Measurements from ENCODE around the gene EXO5. TPM values are rescaled to one million over a fixed set of nuclear protein-coding genes. Genes with fewer than 3 reads are reported as not detected.
"Not testable (repeated sequence)": the region's sequence is repeated elsewhere in the genome, so short reads cannot be mapped to it uniquely, and the experiment has no call there.

The EXO5 gene
- total RNA-seq, 1 donor from 2014 or later: 16.4 TPM

DNA sequence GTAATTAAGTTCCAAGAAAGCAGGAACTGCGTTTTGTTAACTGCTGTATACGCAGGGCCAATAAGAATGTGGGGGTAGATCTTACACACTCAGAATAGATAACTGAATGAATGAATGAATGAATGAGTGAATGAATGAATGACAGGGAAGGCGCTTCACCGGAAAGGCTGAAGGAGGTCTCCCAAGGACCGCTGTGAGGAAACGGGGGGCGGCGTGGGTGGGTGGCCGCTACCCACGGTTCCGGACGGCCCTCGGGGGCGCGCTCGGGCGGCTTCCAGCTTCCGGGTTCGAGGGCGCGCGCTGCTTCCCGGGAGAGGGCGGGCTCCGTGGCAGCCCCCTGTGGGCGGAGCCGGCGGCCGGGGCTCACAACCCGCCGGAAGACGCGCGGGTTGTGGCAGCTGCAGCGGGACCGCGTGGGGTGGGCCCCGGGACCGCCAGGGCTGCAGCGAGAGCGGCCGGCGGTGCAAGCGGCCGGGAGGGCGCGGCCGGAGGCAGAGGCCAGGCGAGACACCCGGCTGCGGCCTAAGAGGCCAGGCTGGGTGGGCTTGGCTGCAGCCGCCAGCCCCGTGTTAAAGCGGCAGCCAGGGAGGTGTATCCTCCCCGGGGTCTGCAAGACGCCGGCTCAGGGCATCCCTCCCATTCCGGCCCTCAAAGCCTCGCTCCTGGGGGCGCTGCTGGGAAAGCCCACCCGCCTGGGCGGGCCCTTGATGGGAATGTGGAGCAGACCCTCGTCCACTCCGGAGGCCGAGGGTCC, 31.5 kb upstream of the EXO5 start, which contains the start of gene ZFP69:
ZFP69 (plus strand) TSS at position 367 of the 754 bp plus-strand sequence. CDS start 2,072 bp downstream, outside the sequence.
- H3K27me3 Mint-ChIP-seq: no peaks in the 10 kb centered on the region
- peaks cover 6% of the 10 kb centered on the region for H3K4me1 Mint-ChIP-seq (ENCODE audit: low read depth)
- peak within 1 kb of the TSS; percentile 84 for H3K4me3 Mint-ChIP-seq (ENCODE audit: low read depth)
- TF ChIP-seq CTCF (IDR thresholded peaks at IDR 0.05; ENCODE audit: unreplicated experiment): no peak
- H3K36me3 Mint-ChIP-seq (ENCODE audit: insufficient read depth): peaks cover 11% of the 10 kb centered on the region
- H3K27ac Mint-ChIP-seq: peak within 1 kb of the TSS; percentile 10
- peak; percentile 60 for DNase-seq (ENCODE audit: low spot score, unreplicated experiment)
- peaks cover 20% of the 10 kb centered on the region for H3K9me3 Mint-ChIP-seq (ENCODE audit: low read depth)

- Mint-ChIP-seq H3K9me3 (ENCODE audit: low read depth) (peaks cover 17% of the 10 kb centered on the region), H3K36me3 (ENCODE audit: insufficient read depth) (peaks cover 17% of the 10 kb centered on the region), H3K27me3 (no peaks in the 10 kb centered on the region), H3K4me1 (ENCODE audit: low read depth) (peaks cover 6% of the 10 kb centered on the region), H3K4me3 (ENCODE audit: low read depth) (peak overlapping the region; percentile 81), H3K27ac (no peak overlapping the region)
- no peak for DNase-seq (ENCODE audit: low spot score, unreplicated experiment)
- TF ChIP-seq CTCF (IDR thresholded peaks at IDR 0.05; ENCODE audit: unreplicated experiment): no peak
Observed at GRCh38 chr1:40477678-40478053, 30.9 kb upstream of the EXO5 start.

DNA sequence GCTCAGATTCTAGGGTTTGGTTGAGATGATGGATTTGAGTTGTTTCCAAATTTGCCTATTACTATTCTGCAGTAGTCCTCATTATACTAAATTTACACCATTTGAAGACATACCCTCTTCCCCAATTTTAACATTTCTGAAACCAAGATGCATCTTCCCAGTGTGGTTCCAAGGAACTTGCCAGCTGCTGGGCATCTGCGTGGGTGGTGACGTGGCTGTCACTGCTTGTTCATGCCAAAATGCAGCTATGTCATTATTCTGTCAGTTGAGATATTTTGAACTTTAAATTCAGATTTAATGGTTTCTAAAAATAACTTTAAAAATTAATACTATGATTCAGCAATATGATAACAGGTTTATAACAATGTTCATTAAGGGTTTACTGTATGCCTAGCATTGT, 30.3 kb upstream of the EXO5 start:
- no peak for DNase-seq (ENCODE audit: low spot score, unreplicated experiment)
- peaks cover 20% of the 10 kb centered on the region for H3K36me3 Mint-ChIP-seq (ENCODE audit: insufficient read depth)
- no peak for TF ChIP-seq CTCF (IDR thresholded peaks at IDR 0.05; ENCODE audit: unreplicated experiment)
- peaks cover 6% of the 10 kb centered on the region for H3K4me1 Mint-ChIP-seq (ENCODE audit: low read depth)
- peaks cover 11% of the 10 kb centered on the region for H3K9me3 Mint-ChIP-seq (ENCODE audit: low read depth)
- H3K4me3 Mint-ChIP-seq (ENCODE audit: low read depth): peak overlapping the region; percentile 81
- no peaks in the 10 kb centered on the region for H3K27me3 Mint-ChIP-seq
- no peak overlapping the region for H3K27ac Mint-ChIP-seq

DNA sequence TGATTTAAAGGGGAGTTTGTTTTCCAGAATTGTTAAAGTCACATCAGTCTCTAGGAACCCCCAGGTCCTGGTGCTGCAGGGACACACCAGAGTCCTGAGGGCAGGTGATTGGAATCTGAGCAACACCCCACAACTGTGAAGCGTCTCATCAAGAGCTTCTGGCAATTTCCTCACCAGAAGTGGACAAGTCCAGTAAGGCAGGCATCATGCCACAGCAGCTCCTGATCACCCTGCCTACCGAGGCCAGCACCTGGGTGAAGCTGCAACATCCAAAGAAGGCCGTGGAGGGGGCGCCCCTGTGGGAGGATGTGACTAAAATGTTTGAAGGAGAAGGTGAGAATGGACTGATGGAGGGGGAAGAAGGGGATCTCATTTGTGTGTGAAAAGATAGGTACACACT, 29.4 kb upstream of the EXO5 start:
- H3K4me1 Mint-ChIP-seq (ENCODE audit: low read depth): peaks cover 6% of the 10 kb centered on the region
- no peak overlapping the region for H3K27ac Mint-ChIP-seq
- TF ChIP-seq CTCF (IDR thresholded peaks at IDR 0.05; ENCODE audit: unreplicated experiment): no peak
- H3K4me3 Mint-ChIP-seq (ENCODE audit: low read depth): no peak overlapping the region
- H3K36me3 Mint-ChIP-seq (ENCODE audit: insufficient read depth): peaks cover 23% of the 10 kb centered on the region
- DNase-seq (ENCODE audit: low spot score, unreplicated experiment): no peak
- peaks cover 7% of the 10 kb centered on the region for H3K9me3 Mint-ChIP-seq (ENCODE audit: low read depth)
- H3K27me3 Mint-ChIP-seq: no peaks in the 10 kb centered on the region

DNA sequence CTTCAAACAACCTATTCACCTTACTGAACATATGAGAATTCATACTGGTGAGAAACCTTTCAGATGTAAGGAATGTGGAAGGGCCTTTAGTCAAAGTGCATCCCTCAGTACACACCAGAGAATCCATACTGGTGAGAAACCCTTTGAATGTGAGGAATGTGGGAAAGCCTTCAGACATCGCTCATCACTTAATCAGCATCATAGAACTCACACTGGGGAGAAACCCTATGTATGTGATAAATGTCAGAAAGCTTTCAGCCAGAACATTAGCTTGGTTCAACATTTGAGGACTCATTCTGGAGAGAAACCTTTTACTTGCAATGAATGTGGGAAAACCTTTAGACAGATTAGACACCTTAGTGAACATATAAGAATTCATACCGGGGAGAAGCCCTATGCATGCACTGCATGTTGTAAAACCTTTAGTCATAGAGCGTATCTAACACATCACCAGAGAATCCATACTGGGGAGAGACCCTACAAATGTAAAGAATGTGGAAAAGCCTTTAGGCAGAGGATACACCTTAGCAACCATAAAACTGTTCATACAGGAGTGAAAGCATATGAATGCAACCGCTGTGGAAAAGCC, 13.2 kb upstream of the EXO5 start:
- Mint-ChIP-seq H3K27me3 (no peaks in the 10 kb centered on the region), H3K36me3 (ENCODE audit: insufficient read depth) (peaks cover 74% of the 10 kb centered on the region), H3K27ac (no peak overlapping the region), H3K4me3 (ENCODE audit: low read depth) (no peak overlapping the region), H3K9me3 (ENCODE audit: low read depth) (peaks cover 58% of the 10 kb centered on the region), H3K4me1 (ENCODE audit: low read depth) (no peaks in the 10 kb centered on the region)
- DNase-seq (ENCODE audit: low spot score, unreplicated experiment): no peak
- TF ChIP-seq CTCF (IDR thresholded peaks at IDR 0.05; ENCODE audit: unreplicated experiment): no peak

DNA sequence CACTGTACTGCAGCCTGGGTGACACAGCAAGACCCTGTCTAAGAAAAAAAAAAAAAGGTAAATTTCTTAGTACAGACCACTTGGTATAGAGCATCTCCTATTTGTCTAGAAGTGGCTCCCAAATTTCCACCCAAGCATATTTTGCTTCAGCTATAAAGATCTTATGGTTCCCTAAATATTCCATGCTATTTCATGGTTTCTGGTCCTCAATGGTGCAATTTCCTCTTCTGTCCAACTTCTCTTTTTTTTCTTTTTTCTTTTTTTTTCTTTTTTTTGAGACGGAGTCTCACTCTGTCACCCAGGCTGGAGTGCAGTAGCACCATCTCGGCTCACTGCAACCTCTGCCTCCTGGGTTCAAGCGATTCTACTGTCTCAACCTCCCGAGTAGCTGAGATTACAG, 5.9 kb upstream of the EXO5 start:
- H3K27ac Mint-ChIP-seq; H3K4me1 Mint-ChIP-seq (ENCODE audit: low read depth); H3K4me3 Mint-ChIP-seq (ENCODE audit: low read depth); H3K27me3 Mint-ChIP-seq; DNase-seq (ENCODE audit: low spot score, unreplicated experiment): not testable (repeated sequence)
- Mint-ChIP-seq H3K9me3 (ENCODE audit: low read depth) (peaks cover 54% of the 10 kb centered on the region), H3K36me3 (ENCODE audit: insufficient read depth) (peaks cover 62% of the 10 kb centered on the region)

Data from progenitor cell of endocrine pancreas (in vitro differentiated cells).